MM.1S (cell line): ENCODE results near the gene GAL3ST1.

ENCODE experiments used
- EZH2phosphoT487 ChIP-seq: fragments of 300-600 bp; sonication (generic); IDR thresholded peaks from 2 replicates; pipeline ENCODE4 v1.6.1; 2018; ENCODE audit warnings: antibody characterized with exemption, low read length
- TF ChIP-seq, protein P1 (sequence below): fragments of 300-600 bp; sonication (generic); IDR thresholded peaks from 2 replicates; pipeline ENCODE4 v1.5.1; 2016; ENCODE audit warnings: antibody characterized with exemption, low read length, mixed read lengths

DNA sequence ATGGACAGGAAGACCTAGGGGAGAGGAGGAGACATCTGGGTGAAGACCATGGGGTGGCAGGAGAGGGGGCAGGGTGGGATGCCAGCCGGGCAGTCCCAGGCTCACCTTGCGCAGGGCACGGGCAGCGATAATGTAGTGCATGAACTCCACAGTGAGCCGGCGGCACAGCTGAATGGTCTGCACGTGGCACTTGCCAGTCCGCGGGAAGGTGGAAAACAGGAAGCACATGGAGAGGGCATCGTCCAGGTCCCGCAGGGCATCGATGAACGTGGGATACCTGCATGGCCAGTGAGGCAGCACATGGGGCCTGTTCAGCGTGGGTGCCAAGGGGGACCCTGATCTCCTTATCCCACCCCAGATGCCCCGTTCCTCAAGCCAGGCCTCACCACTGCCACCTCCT is 10.0 kb upstream of the GAL3ST1 start:
- TF ChIP-seq, protein P1, sequence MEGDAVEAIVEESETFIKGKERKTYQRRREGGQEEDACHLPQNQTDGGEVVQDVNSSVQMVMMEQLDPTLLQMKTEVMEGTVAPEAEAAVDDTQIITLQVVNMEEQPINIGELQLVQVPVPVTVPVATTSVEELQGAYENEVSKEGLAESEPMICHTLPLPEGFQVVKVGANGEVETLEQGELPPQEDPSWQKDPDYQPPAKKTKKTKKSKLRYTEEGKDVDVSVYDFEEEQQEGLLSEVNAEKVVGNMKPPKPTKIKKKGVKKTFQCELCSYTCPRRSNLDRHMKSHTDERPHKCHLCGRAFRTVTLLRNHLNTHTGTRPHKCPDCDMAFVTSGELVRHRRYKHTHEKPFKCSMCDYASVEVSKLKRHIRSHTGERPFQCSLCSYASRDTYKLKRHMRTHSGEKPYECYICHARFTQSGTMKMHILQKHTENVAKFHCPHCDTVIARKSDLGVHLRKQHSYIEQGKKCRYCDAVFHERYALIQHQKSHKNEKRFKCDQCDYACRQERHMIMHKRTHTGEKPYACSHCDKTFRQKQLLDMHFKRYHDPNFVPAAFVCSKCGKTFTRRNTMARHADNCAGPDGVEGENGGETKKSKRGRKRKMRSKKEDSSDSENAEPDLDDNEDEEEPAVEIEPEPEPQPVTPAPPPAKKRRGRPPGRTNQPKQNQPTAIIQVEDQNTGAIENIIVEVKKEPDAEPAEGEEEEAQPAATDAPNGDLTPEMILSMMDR, result no peak
- no peak for TF ChIP-seq EZH2phosphoT487
